Upper lobe of left lung (tissue), 6 donors: ENCODE data around the gene MID2. TPM values are rescaled to one million over a fixed set of nuclear protein-coding genes. Genes with fewer than 3 reads are reported as not detected.
"Not testable (repeated sequence)": the region's sequence is repeated elsewhere in the genome, so short reads cannot be mapped to it uniquely, and the experiment has no call there.

Experiments used
- ATAC-seq, 2 donors: fragments of 200-7000 bp; cut with Tn5 transposase; one replicate each; pipeline ENCODE4 v1.9.1; 2022; ENCODE audit warnings: mild to moderate bottlenecking in 2 of 2, moderate library complexity in 2 of 2; ENCODE audit not compliant: low FRiP score in 2 of 2
- DNase-seq, 2 donors: peaks; one replicate each; pipeline ENCODE4 v3.0.0-alpha.2; 2019 to 2020
- H3K27ac ChIP-seq, 4 donors: fragments of 200-600 bp; sonication (generic); one replicate each; pipeline ENCODE4 v1.5.1; 2016 to 2019
- H3K27me3 ChIP-seq, 4 donors: fragments of 200-600 bp; sonication (generic); one replicate each; pipeline ENCODE4 v1.5.1; 2017 to 2019
- H3K36me3 ChIP-seq, 4 donors: fragments of 200-600 bp; sonication (generic); one replicate each; pipeline ENCODE4 v1.5.1; 2016 to 2019
- H3K4me1 ChIP-seq, 4 donors: fragments of 200-600 bp; sonication (generic); one replicate each; pipeline ENCODE4 v1.5.1; 2018 to 2019
- H3K4me3 ChIP-seq, 4 donors: fragments of 200-600 bp; sonication (generic); one replicate each; pipeline ENCODE4 v1.5.1; 2017 to 2019; ENCODE audit warnings: mild to moderate bottlenecking in 2 of 4, moderate library complexity in 1 of 4
- H3K9me3 ChIP-seq, 4 donors: fragments of 200-600 bp; sonication (generic); one replicate each; pipeline ENCODE4 v1.5.1; 2018 to 2019
- CTCF ChIP-seq, 6 experiments: fragments of 450-650 bp in 4 of 6; fragments of 200-600 bp in 2 of 6; sonication (generic) in 2 of 6; IDR thresholded peaks; one replicate each; pipeline ENCODE4 v1.5.1; 2016 to 2019; ENCODE audit warnings: antibody characterized with exemption in 6 of 6
- EP300 ChIP-seq, 4 donors: sonication (generic); formaldehyde crosslinking; IDR thresholded peaks; one replicate each; pipeline ENCODE4 v1.5.1; 2017; ENCODE audit warnings: antibody characterized with exemption in 4 of 4, control low read depth in 2 of 4
- POLR2A ChIP-seq, 4 donors: fragments of 450-650 bp; IDR thresholded peaks; one replicate each; pipeline ENCODE4 v1.5.1; 2016 to 2017; ENCODE audit warnings: antibody characterized with exemption in 4 of 4, mild to moderate bottlenecking in 2 of 4
- POLR2AphosphoS5 ChIP-seq, 2 donors: sonication (generic); formaldehyde crosslinking; IDR thresholded peaks; one replicate each; pipeline ENCODE4 v1.5.1; 2017; ENCODE audit warnings: antibody characterized with exemption in 2 of 2
- WGBS, 2 donors: methylation state at CpG; one replicate each; pipeline ENCODE4 v1.1.5; 2017 to 2018; 5-methylcytosine and 5-hydroxymethylcytosine counted together
- total RNA-seq, 6 donors: library from RNA; depleted of rRNA in 4 of 6; stranded (reverse); fragments of >200 nt in 4 of 6; gene quantifications; one replicate each; pipeline versions ENCODE4 v1.1.0 to v1.2.1, GENCODE V29; 2016 to 2021
- donor health status: DM: no; HTN: no; CAD: no; lungs with moderate emphysema.
- donor health status: DM: no; HTN: yes; CAD: no; lungs with severe emphysema.

MID2 gene
- total RNA-seq, 6 donors from 2014 or later = 12.7 to 21.2 (median 17.1) TPM

GRCh38 chrX:107787827-107788226 lies 37.8 kb upstream of the MID2 start:
- no peaks in the 10 kb centered on the region for H3K4me1 ChIP-seq
- no peak for ATAC-seq
- DNase-seq = no peak

GRCh38 chrX:107804427-107804826 lies 21.2 kb upstream of the MID2 start:
- WGBS, 2 donors = 67 to 86% methylated on average over 1 of the region's 1 CpG
- no peaks in the 10 kb centered on the region for H3K27me3 ChIP-seq
- TF ChIP-seq POLR2AphosphoS5 (IDR thresholded peaks at IDR 0.05) (no peak), EP300 (IDR thresholded peaks at IDR 0.05) (no peak), POLR2A (IDR thresholded peaks at IDR 0.05) (no peak), CTCF (IDR thresholded peaks at IDR 0.05) (no peak)
- no peaks in the 10 kb centered on the region for H3K36me3 ChIP-seq
- DNase-seq (no peak), ATAC-seq (no peak)
- H3K4me1 ChIP-seq = no peaks in the 10 kb centered on the region
- H3K27ac ChIP-seq = no peak overlapping the region
- H3K4me3 ChIP-seq = no peak overlapping the region
- H3K9me3 ChIP-seq = no peaks in the 10 kb centered on the region

More at GRCh38 chrX:107787827-107788226, 37.8 kb upstream of the MID2 start:
- no peaks in the 10 kb centered on the region for H3K36me3 ChIP-seq
- no peak overlapping the region for H3K27ac ChIP-seq
- no peak for TF ChIP-seq EP300 (IDR thresholded peaks at IDR 0.05)
- H3K27me3 ChIP-seq = no peaks in the 10 kb centered on the region
- no peaks in the 10 kb centered on the region for H3K9me3 ChIP-seq
- WGBS, 2 donors = 8 to 41% methylated on average over 1 of the region's 1 CpG
- no peak overlapping the region for H3K4me3 ChIP-seq

GRCh38 chrX:107805179-107805578 lies 20.5 kb upstream of the MID2 start:
- Histone ChIP-seq H3K9me3 (no peaks in the 10 kb centered on the region), H3K4me3 (no peak overlapping the region), H3K36me3 (no peaks in the 10 kb centered on the region), H3K4me1 (no peaks in the 10 kb centered on the region), H3K27ac (no peak overlapping the region), H3K27me3 (no peaks in the 10 kb centered on the region)
- 88 to 98% methylated on average over 3 of the region's 3 CpGs for WGBS, 2 donors
- no peak for ATAC-seq
- TF ChIP-seq POLR2A (IDR thresholded peaks at IDR 0.05) (no peak), POLR2AphosphoS5 (IDR thresholded peaks at IDR 0.05) (no peak), EP300 (IDR thresholded peaks at IDR 0.05) (no peak), CTCF (IDR thresholded peaks at IDR 0.05) (no peak)
- no peak for DNase-seq

- H3K4me3 ChIP-seq, H3K27me3 ChIP-seq, ATAC-seq, DNase-seq, H3K27ac ChIP-seq, H3K36me3 ChIP-seq, H3K9me3 ChIP-seq, H3K4me1 ChIP-seq: not testable (repeated sequence)
- WGBS, 2 donors = 83 to 96% methylated on average over 10 of the region's 10 CpGs
Observed at GRCh38 chrX:107810053-107810452, 15.6 kb upstream of the MID2 start.

- ATAC-seq (no peak), DNase-seq (peak in 1 of 2 donors; percentile 4)
- Histone ChIP-seq H3K4me3 (no peak overlapping the region), H3K4me1 (peaks cover 0 to 7% (median 0%) of the 10 kb centered on the region in 4 donors), H3K36me3 (no peaks in the 10 kb centered on the region), H3K27ac (no peak overlapping the region), H3K9me3 (peaks cover 0 to 26% (median 2%) of the 10 kb centered on the region in 4 donors), H3K27me3 (no peaks in the 10 kb centered on the region)
- no peak for TF ChIP-seq EP300 (IDR thresholded peaks at IDR 0.05)
- no peak for TF ChIP-seq POLR2A (IDR thresholded peaks at IDR 0.05)
- TF ChIP-seq CTCF (IDR thresholded peaks at IDR 0.05) = no peak
- no peak for TF ChIP-seq POLR2AphosphoS5 (IDR thresholded peaks at IDR 0.05)
Observed at GRCh38 chrX:107818900-107819521, 6.7 kb upstream of the MID2 start.

- Histone ChIP-seq H3K36me3 (no peaks in the 10 kb centered on the region), H3K27ac (no peak overlapping the region), H3K27me3 (no peaks in the 10 kb centered on the region), H3K4me3 (no peak overlapping the region), H3K4me1 (peaks cover 0 to 11% (median 2%) of the 10 kb centered on the region in 4 donors), H3K9me3 (peaks cover 0 to 20% (median 2%) of the 10 kb centered on the region in 4 donors)
- TF ChIP-seq CTCF (IDR thresholded peaks at IDR 0.05) = no peak
- no peak for TF ChIP-seq EP300 (IDR thresholded peaks at IDR 0.05)
- no peak for TF ChIP-seq POLR2A (IDR thresholded peaks at IDR 0.05)
- no peak for TF ChIP-seq POLR2AphosphoS5 (IDR thresholded peaks at IDR 0.05)
- no peak for ATAC-seq
- DNase-seq = no peak
- 74 to 82% methylated on average over 2 of the region's 2 CpGs for WGBS, 2 donors
Observed at GRCh38 chrX:107823042-107823441, 2.6 kb upstream of the MID2 start.
